CD4-positive, alpha-beta T cell treated with Interleukin-1 beta for 1 hour (primary cell): ENCODE measurements around the gene FAM83C.

Experiments
- DNase-seq, 2 donors: peaks; one replicate each; pipeline ENCODE4 v3.0.0-alpha.2; 2020 to 2022

The FAM83C gene

DNA sequence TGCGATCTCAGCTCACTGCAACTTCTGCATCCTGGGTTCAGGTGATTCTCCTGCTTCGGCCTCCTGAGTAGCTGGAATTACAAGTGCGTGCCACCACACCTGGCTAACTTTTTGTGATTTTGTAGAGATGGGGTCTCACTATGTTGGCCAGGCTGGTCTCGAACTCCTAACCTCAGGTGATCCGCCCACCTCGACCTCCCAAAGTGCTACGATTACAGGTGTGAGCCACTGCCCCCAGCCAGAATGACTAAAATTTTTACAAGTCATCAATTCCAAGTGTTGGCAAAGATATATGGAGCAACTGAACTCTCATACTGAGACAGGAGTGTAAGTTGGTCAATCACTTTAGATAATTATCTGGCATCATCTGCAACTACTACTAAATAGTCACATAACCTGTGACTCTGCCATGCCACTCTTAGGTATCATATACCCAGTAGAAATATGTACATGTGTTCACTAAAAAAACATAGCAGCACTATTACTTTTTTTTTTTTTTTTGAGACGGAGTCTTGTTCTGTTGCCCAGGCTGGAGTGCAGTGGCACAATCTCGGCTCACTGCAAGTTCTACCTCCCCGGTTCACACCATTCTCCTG is 10.6 kb downstream of the FAM83C start:
- DNase-seq, result no peak

DNA sequence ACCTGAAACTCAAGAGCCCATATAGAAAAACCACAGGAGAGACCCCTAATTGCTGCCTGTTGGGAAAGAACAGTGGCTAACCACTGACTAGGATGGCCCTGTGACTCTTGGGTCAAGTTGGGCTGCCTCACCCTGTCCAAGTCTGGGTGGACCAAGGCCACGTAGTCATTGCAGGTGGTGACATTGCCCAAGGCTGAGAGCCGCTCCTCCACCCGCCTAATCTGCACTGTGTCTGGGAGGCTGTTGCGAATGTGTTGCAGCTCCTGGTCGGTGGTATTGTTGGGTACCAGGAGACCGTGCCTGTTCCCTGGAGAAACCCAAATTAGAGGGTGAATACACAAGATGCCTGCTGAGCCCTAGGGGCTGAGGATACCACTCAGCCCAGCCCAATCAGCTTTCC is 11.7 kb downstream of the FAM83C start:
- no peak for DNase-seq

DNA sequence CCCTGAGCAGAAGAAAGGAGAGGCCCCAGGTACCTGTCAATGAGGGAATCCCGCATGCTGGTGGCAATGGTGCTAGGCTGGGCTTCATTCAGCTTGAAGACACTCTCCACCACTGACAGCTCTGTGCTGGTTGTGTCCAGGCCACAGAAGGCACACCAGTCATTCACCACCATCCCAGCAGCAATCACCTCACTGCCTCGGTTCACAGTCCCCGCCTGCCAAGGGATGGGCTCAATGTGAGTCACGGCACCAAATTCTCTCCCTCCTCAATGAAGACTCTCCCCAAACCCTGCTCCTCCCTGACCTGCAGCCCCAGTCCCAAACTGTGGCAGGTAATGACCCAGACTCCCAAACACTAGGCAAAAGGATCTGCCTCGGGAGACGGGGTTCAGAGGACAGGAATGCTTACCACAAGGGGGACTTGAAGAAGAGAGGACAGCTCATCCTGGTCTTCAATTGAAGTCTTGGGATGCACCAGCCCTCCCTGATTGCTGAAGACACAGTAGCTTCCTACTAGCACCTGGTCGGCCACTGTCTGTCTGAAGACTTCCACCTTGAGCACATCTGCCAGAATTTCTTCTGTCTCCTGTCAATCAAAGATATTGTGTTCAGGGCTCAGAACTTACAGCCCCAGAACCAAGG is 12.6 kb downstream of the FAM83C start:
- DNase-seq, result no peak

DNA sequence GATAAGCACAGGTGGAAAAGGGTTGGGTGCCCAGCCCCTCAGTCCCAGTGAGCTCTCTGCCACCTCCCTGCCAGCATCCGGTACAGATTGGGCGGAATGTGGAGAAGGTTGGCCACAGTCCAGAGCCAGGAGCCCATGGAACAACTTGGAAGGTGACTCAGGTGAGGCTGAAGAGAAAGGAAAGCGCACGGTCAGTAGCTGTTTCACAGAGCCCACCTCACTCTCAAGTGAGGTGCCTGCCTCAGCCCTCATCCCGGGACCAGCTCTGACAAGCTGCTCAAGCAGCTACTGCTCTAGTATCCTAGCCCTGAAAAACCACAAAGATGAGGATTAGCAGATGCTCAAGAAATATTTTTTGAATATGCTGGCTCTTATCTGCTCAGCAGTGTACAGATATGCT is 13.2 kb downstream of the FAM83C start:
- no peak for DNase-seq

DNA sequence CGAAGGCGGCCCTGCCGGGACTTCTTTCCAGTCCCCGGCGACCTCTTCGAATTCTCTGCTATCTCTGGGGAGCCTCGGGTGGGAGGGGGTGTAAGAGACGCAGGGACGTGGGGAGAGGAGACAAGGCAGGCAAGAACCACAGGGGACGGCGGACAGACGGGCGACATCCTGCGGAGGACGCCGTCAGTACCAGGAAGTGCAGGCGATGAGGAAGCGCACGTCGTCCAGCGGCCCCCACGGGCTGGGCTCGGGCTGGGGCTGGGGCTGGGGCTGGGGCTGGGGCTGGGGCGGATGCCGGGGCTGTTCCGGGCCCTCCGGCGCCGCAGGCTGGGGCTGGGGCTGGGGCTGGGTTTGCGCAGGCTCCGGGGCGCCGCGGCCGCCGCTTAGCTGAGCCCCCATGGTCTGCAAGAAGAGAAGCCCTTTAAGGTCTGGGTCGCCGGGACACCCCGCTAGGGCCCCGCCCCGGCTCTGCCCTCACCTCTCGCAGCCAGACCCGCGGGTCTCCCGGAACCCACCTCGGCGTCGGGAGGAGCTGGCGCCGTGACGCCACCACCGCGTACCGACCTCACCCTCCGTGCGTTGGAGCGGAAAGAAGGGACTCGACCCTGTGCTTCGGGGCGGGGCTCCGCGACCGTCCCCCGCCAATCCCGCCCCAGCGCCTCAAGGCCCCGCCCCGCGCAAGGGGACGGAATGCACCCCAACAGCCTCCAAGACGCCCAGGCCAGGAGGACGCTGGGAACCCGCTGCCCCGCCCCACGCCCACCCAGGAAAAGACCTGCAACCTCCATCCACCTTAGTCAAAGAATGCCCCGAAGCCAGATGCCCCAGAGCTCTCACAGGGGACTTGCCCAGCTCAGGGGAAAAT is 14.5 kb downstream of the FAM83C start, which contains the start of gene MMP24OS:
TSS of gene MMP24OS (minus strand) at position 592 of the 865 bp plus-strand sequence. CDS start at position 399, 193 bp downstream.
- peak; percentile 92 to 93 for DNase-seq

DNA sequence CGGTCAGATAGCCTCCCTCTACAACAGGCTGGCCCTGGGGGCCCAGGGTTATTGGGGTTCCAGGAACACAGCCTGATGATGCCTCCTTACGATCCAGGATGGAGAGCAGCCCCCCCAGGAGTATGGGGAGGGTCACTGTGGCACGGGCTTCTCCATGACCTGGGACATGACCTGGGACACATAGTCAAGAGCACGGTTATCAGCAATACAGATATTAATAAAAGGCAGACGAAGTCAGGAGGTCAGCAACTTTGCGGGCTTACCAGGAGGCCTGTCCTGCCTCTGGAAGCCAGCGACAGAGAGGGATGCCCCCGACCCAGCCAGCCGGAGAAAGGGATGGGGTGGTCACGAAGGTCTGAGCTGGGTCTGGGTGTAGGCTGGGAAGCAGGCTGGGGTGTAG is 15.1 kb downstream of the FAM83C start:
- DNase-seq, result no peak

DNA sequence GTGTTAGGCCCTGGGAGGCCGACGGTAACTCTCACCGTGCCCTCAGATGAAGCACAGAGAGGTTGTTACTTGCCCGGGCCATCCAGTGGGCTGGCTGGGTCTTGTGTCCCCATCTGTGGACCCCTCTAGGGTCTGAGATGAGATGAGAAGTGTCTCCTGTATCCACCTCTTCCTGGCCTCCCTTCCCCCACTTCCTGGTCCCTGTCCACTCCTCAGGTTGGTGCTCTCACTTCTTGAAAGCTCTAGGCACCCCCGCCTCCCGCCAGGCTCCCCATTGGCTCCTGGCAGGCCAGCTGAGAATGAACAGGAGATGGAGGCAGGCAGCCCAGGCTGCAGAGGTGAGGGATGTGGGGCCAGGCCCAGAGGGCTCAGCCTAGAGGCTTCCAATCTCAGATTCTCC is 15.8 kb downstream of the FAM83C start:
- no peak for DNase-seq

DNA sequence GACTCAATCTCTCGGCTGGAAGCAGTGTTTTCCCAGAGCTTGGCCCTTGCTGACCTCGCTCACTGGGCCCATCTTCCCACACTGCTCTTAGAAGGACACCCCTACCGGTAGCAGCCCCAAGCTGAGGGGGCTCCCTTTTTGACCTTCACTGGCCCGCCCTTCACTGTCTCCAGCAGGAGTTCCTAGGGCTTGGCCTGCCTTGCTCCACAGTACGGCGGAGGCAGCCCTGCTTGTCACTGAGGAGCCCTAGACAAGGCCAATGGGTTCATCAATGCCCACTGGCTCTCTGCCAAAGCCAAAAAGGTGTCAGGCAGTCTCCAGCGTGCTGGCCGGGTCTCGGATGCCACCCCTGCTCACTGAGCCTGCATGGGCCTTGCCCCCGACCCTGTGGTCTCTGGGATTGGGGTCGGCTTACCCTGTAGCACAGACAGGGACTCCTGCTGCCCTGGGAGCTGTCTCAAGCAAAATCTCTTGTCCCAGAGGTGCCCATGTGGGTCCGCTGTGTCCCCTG is 16.4 kb downstream of the FAM83C start:
- DNase-seq, result no peak

DNA sequence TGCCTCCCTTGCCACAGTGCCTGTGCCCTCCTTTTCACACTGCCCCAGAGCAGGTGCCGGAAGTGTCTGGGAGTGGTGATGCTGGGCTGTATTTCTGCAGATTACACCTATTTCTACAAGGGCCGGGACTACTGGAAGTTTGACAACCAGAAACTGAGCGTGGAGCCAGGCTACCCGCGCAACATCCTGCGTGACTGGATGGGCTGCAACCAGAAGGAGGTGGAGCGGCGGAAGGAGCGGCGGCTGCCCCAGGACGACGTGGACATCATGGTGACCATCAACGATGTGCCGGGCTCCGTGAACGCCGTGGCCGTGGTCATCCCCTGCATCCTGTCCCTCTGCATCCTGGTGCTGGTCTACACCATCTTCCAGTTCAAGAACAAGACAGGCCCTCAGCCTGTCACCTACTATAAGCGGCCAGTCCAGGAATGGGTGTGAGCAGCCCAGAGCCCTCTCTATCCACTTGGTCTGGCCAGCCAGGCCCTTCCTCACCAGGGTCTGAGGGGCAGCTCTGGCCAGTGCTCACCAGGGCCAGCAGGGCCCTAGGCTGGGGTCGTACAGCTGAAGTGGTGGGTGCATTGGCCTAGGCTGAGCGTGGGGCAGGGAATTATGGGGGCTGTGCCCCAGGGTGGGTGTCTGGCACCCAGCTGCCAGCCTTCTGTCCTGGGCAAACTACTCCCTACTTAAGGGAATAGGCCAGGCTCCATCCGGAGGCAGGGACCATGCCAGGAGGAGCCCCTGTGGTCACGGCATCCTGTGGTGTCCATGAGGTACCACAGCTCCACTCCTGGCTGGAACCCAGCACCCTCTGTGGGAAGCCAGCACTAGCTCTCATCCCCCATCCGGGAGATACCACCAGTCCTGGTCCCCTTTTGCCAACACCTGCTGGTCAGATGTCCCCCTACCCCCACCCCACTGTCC is 17.8 kb downstream of the FAM83C start:
- DNase-seq, result no peak

DNA sequence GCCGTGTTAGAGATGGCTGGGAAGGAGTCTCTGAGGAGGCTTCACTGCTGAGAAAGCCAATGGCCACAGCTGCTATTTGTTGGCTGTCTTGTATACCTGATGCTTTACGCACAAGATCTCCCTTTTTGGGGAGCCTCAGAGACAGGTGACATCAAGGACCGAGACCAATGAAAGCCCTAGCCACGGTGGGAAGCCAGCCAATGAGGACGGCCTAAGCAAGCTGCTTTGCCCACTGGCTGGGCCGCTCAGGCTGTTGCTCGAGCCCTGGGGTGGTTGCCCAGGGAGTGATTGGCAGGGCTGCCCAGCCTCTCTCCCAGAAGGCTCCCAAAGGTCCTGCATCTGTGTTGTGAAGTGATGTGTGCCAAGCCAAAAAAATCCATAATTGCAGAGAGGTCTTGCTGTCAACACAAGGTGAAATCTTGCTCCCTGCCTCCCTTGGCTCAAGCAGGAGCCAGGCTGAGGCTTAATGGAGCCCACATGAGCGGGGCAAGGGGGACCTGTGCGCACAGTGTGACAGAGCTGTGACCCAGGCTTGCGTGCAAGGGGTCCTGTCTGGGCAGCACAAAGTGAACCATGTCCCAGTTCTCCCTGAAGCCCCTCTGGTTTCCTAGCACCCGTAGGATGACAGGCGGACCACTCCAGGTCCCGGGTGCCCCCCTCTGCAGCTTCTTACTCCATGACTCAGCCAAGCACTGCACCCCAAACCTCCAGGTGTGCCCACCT is 18.6 kb downstream of the FAM83C start:
- DNase-seq, result no peak

DNA sequence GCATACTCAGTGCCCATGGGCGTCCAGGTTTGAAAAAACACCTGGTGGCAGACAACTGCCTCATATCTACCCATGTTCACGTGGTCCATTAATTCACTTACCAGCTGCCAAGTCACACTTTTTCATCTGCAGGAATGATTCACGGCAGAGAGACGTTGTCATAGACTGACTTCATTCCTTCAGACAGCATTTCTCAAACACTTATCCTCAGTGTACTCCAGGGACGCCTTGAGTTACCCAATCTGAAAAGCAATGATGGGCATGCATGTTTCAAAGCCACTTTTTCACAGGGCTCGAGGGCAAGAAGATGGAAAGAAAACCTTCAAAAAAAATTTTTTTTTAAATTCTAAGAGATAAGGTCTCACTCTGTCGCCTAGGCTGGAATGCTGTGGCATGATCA is 20.3 kb downstream of the FAM83C start:
- no peak for DNase-seq

DNA sequence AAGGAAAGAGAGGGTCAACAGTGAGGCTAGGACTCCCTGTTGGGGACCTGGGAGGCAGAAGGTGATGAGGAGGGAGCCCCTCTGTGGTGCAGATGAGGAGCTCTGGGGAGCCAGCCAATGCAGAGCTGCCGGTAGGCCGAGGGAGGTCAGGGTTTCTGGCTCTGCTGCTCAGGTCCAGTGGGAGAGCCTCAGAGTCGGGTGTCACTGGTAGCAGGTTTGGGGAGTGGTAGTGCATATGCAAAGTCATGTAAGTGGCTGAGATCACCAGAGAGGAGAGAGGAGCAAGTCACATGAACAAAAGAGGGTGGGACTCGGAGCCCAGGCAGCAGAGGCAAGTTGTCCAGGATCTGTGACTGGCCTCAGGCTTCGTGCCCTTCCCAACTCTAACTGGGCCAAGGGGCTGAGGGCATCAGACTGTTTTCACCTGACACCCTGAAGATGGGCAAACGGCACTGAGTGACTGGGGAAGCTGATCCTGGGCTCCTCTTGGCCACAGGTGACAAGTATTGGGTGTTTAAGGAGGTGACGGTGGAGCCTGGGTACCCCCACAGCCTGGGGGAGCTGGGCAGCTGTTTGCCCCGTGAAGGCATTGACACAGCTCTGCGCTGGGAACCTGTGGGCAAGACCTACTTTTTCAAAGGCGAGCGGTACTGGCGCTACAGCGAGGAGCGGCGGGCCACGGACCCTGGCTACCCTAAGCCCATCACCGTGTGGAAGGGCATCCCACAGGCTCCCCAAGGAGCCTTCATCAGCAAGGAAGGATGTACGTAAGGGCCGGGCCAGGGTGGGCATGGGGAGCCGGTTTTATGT is 20.9 kb downstream of the FAM83C start:
- no peak for DNase-seq

DNA sequence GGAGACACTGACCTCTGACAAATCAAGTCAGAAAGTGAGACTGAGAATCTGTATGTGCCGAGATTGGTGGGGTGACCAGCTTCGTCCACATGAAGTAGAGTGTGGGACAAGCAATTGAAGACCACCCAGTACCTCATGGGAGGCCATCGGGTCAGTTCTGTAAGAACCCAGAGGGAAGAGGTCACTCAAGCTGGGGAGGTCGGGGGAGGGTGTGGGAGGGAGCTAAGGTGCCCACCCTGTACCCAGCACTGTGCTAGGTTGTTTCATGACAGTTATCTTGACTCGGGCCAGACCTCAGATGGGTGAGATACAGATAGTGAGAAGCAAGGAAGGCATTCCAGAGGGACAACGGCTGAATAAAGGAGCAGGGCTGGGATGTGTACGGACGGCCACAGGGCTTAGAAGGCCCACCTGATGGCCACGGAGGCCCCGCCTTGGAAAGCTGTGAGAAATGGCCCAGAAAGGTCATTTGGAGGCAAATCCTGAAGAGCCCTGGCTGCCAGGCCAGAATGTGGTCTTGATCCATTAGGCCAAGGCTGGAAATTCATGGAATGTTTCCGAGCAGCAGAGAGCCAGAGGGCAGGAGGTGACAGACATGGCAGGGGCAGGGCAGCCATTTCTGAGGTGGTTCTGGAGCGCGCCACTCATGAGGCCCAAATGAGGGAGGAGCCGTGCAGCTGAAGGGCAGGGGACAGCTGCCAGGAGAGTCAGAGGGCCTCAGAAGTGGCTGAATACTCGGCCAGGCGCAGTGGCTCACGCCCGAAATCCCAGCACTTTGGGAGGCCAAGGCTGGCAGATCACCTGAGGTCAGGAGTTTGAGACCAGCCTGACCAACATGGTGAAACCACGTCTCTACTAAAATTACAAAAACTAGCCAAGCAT is 22.0 kb downstream of the FAM83C start:
- DNase-seq, result no peak

DNA sequence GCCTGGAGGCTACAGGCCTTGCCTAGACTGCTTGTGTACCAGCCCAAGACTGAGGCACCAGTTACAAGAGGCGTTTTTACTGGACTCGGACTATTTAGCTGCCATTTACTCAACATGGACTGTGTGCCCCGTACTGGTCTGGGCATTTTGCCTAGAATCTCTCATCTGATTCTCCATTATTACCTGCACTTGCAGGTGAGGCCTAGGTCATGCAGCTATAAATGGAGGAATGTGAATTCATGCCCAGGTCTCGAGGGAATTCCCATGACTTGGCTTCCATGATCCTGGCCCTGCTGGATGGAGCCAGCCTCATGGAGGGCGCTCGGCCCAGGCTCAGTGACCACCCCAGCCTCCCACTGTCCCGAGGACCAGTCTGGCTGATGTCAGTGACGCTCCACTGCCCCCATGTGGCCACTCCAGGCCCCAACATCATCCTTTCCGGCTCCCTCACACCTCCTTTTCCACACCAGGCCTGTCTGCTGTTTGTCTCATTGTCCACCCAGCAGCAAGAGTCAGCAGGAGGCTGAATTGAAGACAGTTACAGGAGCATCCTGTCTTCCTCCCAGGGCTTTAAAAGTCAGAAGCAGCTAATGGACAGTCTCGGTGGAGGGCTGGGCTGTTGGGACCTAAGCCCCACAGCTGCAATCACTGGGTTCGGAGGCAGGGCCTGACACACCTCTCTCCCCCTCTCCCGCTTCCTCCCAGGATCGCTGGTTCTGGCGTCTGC is 23.0 kb downstream of the FAM83C start:
- DNase-seq, result peak; percentile 29 to 37

DNA sequence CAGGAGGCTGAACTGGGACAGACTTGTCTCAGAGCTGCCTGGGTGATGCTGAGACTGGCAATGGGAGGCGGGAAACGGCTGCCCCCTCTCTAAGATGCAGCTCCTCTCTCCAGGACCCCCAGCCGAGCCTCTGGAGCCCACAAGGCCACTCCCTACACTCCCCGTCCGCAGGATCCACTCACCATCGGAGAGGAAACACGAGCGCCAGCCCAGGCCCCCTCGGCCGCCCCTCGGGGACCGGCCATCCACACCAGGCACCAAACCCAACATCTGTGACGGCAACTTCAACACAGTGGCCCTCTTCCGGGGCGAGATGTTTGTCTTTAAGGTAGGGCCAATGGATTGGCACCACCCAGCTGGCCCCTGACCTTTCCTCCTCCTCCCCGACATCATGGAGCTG is 25.1 kb downstream of the FAM83C start:
- DNase-seq, result no peak

DNA sequence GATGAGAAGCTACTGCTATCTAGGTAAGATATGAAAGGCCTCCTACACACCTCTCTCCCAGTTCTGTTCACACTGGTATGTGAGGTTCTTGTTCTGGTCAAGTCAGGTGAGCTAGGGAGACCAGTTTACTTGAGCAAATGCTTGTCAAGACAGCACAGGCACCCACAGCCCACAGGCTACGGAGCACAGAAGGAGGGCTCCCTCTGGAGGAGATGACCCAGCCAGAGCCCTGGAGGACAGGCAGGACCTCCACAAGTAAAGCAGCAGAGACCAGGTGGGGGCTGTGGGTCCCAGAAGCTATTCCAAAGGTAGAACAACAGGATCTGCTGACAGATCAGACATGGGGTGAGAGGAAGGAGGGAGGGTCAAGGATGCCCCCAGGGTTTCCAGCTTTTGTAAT is 27.5 kb downstream of the FAM83C start:
- DNase-seq, result no peak

DNA sequence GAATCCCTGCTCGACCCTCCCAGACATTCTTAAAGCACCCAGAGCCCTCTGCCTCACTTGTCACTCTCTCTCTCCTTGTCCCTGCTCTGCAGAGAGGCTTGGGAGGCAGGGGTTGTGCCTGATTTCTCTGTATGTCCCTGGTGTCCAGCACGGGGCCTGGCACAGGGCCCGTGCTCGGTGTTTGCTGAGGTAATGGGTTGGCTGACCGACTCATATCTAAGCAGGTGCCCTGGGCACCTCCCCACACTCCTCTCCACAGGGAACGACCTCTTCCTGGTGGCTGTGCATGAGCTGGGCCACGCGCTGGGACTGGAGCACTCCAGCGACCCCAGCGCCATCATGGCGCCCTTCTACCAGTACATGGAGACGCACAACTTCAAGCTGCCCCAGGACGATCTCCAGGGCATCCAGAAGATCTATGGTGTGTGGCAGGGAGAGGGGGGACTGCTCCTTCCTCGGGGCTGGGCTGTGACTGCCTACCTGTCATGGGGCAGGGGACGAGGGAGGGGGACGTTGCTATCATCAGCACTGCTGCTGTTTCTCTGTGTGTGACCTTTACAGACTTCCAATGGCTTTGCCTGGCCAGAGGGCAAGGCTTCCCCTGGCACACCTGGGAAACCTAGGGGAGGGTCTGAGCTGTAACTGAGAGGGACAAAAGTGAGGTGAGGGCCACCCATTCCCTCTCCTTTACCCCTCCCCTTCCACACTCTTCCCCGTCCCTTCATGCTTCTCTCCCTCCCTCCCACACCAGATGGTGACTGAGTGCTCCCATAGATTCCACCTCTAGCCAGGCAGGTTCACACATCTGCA is 28.5 kb downstream of the FAM83C start:
- no peak for DNase-seq
